Endometrial microvascular endothelial cells (primary cell): ENCODE results near the gene SIN3B. TPM values are rescaled to one million over a fixed set of nuclear protein-coding genes. Genes with fewer than 3 reads are reported as not detected.

Source experiments
- in situ Hi-C: cut with HindIII; loops from 2 replicates; pipeline ENCODE4 v1.10.0; 2017; ENCODE audit warnings: low sequenced_read_pairs, low pct_unique_long_range_greater_than_20kb; ENCODE audit errors: inconsistent ontology term
- total RNA-seq: library from RNA; depleted of rRNA; stranded (reverse); fragments of >200 nt; gene quantifications from one replicate; pipeline ENCODE4 v1.2.3, GENCODE V29; 2015; ENCODE audit errors: inconsistent ontology term

The SIN3B gene
- total RNA-seq, 1 donor from 2014 or later: 23.3 TPM

GRCh38 chr19:16897029-16897855 lies 68.0 kb downstream of the SIN3B start:
- in situ Hi-C loops: no loop called here

DNA sequence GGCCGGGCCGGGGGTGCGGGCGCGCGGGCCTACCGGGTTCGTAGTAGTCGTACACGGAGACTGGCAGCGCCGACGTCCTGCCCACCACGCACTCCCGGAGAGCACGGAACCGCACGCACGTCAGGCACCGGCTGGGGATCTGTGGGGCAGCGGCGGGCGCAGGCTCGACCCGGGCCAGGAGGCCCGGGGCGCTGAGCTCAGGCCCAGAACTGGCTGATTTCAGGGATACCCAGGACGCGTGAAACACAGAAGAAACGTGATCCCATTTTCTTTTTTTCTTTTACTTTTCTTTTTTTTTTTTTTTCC lies 68.6 kb downstream of the SIN3B start:
- in situ Hi-C loops: no loop called here

- in situ Hi-C loops: no loop called here
Measured at GRCh38 chr19:16898361-16899015, 69.3 kb downstream of the SIN3B start.

GRCh38 chr19:16899566-16900075 lies 70.4 kb downstream of the SIN3B start:
- in situ Hi-C loops: no loop called here

GRCh38 chr19:16901491-16902175 lies 72.4 kb downstream of the SIN3B start:
- in situ Hi-C loops: no loop called here

GRCh38 chr19:16902545-16902944 lies 73.3 kb downstream of the SIN3B start:
- in situ Hi-C loops: no loop called here

DNA sequence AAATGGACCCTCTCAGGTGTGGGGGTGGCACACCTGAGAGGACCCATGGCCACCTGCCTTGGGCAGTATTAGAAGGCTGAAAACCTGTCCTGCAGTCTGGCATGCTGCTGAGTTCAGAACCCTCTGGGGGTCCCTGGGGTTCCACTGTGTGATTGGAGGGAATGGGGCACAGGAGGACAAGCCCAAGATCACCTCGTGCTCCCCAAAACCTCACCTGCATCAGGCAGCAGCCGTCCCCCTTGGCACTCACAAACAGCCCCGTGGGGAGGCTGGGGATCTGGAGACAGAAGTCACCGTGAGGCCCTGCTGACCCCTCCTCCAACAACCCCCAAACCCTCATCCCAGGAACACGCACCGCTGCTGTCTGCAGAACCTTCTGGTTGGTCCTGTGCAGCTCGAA lies 74.1 kb downstream of the SIN3B start:
- in situ Hi-C loops: no loop called here

DNA sequence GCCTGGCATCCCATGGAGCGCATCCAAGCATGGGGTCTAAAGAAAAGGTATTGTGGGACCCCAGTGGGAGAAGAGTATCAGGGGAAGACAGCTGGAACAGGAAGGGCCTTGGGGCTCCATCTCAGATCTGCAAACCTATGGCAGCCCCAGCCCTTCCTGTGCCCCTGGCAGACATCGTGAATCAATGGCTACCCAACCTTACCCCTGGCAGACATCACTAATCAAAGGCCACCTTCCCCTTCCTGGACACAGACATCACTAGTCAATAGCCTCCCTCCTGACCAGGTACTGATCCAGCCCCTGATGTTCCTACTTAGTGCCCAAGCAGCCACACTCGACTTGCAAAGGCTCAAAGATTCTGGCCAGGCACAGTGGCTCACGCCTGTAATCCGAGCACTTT lies 75.4 kb downstream of the SIN3B start:
- in situ Hi-C loops: no loop called here

GRCh38 chr19:16908759-16909158 lies 79.6 kb downstream of the SIN3B start:
- in situ Hi-C loops: no loop called here

GRCh38 chr19:16911046-16911445 lies 81.8 kb downstream of the SIN3B start:
- in situ Hi-C loops: no loop called here

GRCh38 chr19:16912780-16913179 lies 83.6 kb downstream of the SIN3B start:
- in situ Hi-C loops: no loop called here

DNA sequence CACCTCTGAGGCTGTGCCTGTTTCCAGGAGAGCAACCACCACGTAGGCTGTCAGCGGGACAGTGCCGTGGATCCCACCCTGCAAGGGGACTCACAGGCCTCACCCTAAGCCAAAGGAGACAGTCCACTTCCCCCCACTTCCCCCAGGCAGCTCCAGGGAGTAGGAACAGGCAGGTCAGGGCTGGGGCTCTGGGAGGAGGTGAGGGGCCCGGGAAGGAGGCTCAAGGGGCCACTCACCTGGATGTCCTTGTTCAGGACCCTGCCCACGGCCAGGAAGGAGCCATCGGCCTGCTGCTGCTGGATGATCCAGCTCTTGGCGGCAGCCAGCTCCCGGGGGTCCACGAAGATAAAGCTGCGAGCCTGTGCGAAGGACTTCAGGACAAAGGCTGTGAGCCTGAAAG lies 85.2 kb downstream of the SIN3B start:
- in situ Hi-C loops: no loop called here

- in situ Hi-C loops: no loop called here
Measured at GRCh38 chr19:16915135-16915534, 85.9 kb downstream of the SIN3B start.

DNA sequence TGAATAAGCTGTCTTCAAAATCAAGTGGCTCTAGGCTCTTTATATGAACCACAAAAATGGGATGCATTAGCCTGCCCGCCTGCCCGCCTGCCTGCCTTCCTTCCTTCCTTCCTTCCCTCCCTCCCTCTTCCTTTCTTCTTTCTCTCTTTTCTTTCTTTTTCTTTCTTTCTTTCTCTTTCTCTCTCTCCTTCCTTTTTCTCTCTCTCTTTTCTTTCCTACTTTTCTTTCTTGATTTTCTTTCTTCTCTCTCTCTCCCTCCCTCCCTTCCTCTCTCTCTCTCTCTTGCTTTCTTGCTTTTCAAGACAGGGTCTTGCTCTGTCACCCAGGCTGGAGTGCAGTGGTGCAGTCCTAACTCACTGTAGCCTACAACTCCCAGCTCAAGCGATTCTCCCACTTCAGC lies 86.5 kb downstream of the SIN3B start:
- in situ Hi-C loops: no loop called here

DNA sequence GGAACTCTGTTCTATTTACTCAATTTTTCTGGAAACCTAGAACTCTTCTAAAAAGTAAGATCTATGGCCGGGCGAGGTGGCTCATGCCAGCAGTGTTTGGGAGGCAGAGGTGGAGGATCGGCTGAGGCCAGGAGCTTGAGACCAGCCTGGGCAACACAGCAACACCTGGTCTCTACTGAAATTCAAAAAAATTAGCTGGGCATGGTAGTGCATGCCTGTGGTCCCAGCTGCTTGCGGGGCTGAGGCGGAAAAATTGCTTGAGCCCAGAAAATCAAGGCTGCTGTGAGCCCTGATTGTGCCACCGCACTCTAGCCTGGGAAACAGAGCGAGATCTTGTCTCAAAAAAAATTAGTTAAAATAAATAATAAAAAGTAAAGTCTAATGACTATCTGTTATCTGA lies 88.2 kb downstream of the SIN3B start:
- in situ Hi-C loops: no loop called here

- in situ Hi-C loops: no loop called here
Measured at GRCh38 chr19:16919496-16919895, 90.3 kb downstream of the SIN3B start.

DNA sequence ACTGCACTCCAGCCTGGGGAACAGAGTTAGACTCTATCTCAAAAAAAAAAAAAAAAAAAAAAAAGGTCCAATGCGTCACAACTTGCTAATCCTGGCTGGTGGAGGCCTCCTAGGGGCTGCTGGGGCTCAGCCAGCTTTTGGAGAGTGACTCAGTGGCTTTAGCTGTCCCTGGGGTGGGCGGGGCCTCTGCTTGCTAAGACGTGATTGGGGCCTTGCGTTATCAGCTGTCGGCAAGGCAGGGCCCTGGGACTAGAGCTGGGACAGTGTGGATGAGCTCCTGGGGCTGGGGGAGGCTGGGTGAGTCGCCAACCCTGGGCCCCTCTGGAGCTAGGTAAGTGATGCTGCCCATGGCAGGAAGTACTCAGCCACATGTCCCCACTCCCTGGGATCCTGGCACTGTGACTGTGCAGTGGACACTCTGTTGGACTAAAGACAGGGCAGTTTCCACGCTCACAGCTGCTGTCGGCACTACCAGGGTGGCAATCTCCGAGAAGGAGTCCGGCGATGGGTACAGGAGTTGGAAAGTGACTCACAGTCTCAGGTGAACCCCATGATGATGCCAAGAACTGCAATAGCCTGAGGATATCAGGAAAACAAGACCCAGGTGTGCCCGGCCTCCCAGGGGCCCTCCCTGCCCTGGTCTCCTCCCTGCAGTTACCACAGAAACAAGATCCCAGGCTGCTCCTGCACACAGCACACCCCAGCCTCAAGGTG lies 91.8 kb downstream of the SIN3B start:
- in situ Hi-C loops: no loop called here

DNA sequence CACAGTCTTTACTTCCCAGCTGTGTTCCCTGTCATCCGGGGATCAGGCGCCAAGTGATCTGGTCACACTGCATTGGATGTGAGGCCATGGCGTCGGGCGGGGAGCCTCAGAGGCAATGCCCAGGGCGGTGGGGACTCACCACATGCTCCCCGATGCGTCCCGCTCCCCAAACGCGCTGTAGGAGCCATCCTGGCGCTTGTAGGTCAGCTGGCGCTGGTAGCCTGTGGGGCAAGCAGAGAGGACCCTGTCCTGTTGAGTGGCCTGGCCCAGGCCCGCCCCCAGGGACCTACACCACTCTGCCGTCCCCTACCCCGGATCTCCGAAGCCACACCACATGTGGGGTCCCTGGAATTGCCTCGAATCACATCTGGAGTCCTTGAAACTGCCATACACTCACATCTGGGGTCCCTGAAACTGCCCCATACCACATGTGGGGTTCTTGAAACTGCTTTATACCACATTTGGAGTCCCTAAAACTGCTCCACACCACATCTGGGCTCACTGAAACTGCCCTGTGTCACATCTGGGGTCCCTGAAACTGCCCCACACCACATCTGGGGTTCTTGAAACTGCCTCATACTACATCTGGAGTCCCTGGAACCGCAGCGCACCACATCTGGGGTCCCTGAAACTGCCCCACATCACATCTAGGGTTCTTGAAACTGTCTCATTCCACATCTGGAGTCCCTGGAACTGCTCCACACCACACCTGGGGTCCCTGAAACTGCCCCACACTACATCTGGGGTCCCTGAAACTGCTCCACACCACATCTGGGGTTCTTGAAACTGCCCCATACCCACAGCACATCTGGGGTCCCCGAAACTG lies 92.8 kb downstream of the SIN3B start:
- in situ Hi-C loops: no loop called here

GRCh38 chr19:16922592-16922934 lies 93.4 kb downstream of the SIN3B start:
- in situ Hi-C loops: no loop called here
